Glomerular visceral epithelial cell (primary cell): Measurements from ENCODE around the gene PIGP.
A peak's percentile ranks its signal among the peaks of the same experiment; 100 is the strongest.
"Not testable (repeated sequence)": the region's sequence is repeated elsewhere in the genome, so short reads cannot be mapped to it uniquely, and the experiment has no call there.

Source experiments
- DNase-seq: peaks from one replicate; pipeline ENCODE4 v3.0.0-alpha.2; 2016; ENCODE audit errors: extremely low spot score

Gene PIGP

DNA sequence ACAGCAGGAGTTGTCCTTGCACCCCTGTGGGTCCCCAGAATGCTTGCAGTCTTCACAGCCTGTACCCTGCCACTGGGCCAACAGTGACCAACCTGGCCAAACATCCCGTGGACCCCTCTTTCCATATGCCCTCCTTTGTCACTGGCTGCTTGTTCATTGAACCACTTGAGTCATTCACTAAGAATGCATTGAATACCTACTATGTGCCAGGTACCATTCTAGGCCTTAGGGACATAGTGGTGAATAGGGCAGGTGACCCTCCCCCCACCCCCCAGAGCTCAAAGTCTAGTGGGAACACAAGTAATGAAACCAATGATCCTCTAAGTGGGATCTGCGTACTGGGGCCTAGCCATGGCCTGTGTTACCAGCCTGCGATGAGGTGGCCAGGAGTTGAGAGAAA is 28.2 kb downstream of the PIGP start:
- DNase-seq = no peak

DNA sequence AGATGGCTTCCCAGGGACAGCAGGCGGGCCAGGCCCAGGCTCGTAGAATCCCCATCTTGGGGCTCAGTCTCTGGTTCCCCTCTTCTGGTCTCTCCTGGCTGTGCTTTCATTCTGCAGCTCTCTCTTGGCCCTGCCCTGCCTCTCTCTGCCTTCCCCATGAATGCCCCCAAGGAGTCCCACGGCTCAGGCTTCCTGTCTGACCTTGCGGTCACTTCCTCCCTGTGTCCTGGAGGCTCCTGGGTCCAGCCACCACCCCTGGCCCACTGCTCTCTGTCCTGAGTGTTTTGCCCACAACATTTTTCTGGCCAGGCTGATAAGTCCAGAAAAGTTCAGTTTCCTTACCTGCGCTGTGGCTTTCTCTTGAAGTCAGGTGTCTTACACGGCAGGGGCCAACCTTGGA is 29.1 kb downstream of the PIGP start:
- no peak for DNase-seq

DNA sequence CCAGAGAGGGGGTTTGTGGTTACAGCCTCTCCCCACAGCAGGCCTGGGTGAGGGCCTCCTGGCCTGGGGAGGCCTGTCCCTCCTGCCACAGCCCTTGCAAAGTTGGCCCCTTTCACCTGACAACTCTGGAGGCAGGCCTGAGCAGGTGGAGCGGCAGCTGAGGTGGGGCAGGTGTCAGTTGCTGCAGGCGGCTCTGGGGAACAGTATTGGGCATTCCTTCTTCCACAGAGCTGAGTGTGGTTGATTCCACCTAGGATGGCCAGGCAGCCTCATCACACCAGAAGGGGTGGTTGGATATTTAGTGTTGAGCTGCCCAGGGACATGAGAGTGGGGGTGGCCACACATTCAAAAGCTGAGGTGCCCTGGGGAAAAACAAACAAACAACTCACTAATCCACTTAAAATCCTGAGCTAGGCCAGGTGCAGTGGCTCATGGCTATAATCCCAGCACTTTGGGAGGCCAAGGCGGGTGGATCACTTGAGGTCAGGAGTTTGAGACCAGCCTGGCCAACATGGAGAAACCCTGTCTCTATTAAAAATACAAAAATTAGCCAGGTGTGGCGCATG is 31.1 kb downstream of the PIGP start:
- no peak for DNase-seq

DNA sequence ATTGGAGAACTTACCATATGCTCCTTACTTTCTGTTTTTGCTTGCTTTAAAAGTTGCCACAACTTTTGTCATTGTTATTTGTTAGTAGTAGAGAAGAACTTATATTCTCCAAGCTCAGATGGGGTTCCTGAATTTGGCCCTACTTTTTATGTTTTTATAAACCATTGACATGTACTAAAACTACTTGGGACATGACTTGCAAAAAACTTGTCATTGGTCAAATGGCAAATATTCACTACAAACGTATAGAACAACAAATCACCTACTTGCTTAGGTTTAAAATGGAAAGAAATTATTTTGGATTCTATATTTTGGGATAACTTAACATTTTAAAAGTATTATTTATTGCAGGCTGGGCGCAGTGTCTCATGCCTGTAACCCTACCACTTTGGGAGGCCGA is 32.7 kb downstream of the PIGP start:
- no peak for DNase-seq

DNA sequence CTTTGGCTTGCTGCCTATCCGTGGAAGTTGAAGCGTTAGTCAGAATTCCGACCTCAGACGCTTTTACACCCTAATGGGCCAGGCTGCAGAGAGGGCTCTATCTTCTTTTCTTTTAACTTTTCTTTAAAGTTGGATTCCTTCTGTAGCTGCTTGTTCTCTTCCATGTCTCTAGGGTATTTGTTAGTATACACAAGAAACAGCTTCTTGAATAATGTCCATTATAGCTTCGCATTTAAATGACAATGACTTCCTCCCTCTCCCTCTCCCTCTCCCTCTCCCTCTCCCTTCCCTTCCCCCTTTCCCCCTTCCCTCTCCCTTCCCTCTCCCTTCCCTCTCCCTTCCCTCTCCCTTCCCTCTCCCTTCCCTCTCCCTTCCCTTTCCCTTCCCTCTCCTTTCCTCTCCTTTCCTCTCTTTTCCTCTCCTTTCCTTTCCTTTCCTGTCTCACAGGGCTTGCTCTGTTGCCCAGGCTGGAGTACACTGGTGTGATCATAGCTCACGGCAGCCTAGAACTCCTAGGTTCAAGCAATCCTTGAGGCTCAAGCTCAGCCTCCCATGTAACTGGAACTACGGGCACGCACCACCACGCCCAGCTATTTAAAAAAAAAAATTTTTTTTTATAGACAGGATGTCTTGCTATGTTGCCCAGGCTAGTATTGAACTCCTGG is 33.3 kb downstream of the PIGP start:
- DNase-seq = no peak

DNA sequence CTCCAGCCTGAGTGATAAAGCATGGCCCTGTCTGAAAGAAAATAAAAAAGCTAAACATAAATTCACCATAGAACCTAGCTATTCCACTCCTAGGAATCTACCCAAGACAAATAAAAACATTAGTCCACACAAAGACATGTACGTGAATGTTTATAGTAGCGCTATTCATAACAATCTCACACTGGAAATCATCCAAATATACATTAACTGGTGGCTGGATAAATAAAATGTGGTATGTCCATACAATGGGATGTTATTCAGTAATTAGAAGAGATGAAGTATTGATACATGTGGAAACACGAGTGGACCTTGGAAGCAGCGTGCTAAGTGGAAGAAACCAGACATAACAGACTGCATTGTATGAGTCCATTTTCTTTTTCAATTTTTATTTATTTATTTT is 36.7 kb downstream of the PIGP start:
- DNase-seq = no peak

DNA sequence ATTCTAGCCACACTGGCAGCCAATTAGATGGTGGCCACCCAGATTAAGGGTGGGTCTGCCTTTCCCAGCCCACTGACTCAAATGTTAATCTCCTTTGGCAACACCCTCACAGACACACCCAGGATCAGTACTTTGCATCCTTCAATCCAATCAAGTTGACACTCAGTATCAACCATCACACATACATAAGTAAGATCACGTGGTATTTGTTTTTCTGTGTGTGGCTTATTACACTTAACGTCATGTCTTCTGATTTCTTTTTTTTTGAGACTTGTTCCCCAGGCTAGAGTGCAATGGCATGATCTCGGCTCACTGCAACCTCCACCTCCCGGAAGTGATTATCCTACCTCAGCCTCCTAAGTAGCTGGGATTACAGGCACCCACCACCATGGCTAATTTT is 38.5 kb downstream of the PIGP start:
- not testable (repeated sequence) for DNase-seq

DNA sequence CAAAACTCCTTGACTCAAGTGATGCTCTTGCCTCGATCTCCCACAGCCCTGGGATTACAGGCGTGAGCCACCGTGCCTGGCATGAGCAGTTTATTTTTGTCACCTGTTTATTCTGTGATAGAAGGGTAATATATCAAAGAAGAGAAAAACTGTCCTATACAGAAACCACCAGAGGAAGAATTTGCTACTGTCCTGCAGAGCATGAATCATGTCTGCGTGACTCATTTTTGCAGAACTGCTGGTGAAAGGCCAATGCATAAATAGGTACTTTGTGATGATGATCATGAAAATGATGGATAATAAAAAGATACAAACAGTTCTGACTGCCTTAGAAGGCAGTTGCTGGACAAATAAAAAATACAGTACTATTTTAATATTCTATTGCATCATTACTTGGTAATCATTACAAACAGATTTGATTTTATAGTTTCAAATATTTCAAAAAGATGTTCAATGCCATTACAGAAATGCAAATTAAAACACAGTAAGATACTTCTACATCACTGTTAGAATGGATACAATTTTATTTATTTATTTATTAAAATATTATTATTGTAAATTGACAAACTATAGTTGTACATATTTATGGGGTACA is 39.9 kb downstream of the PIGP start:
- peak; percentile 48 for DNase-seq

DNA sequence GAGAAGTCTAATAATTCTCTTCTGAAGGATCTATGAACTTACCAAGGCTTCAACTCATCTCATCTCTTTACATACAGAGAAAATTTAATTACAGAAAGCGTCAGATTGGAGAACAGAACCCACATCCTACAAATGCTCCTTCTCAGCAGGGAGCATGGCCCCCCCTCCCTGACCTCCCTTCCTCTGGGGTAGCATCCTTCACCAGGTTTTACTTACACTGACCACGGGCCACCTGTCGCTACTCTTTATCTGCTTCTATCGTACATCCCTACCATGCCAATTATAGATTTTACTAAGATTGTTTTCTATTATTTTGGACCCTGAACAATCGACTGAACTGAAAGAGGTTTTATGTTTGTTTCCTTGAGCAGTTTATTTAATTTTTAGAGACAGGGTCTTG is 40.6 kb downstream of the PIGP start:
- no peak for DNase-seq

DNA sequence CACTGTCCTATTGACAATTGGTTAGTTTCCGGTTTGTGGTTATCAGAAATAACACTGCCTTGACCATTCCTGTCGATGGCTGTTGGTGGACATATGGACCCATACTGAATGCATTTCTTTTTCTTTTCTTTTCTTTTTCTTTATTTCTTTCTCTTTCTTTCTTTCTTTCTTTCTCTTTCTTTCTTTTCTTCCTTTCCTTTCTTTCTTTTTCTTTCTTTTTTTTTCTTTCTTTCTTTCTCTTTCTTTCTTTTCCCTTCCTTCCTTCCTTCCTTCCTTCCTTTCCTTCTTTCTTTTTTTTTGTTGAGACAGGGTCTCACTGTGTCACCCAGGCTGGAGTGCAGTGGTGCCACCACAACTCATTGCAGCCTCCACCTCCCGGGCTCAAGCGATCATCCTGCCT is 42.0 kb downstream of the PIGP start:
- DNase-seq = no peak

DNA sequence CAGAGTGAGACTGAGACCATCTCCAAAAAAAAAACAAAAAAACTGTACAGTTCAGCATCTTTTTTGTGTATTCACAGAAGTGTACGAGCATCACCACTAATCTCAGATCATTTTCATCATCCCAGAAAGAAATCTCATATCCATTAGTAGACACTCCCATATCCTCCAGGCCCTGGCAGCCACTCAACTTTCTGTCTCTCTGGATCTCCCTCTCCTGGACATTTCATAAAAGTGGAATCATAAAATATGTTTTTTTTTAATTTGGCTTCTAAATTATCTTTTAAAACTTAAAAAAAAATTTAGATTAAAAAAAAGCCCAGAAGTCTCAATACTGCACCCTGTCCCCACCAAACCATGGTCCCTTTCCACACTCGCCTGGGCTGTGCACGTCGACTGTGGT is 44.3 kb downstream of the PIGP start:
- no peak for DNase-seq

DNA sequence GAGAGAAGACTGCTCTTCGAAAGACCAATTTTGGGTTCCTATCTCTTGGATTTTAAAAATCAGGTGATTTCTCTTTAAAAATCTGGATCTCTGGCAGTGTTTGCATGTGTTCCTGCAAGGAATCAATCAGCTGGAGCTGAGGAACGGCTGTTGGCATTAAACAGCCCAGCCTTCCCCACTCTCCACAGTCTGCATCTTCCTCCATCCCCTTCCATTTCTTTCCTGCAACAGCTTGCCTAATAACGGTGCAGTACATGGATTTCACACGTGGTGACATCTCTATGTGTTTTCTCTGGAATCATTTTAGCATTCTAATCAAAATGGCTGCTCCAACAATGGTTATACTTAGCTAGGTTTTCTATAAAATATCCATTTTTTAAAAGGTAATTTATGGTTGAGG is 46.4 kb downstream of the PIGP start:
- no peak for DNase-seq

DNA sequence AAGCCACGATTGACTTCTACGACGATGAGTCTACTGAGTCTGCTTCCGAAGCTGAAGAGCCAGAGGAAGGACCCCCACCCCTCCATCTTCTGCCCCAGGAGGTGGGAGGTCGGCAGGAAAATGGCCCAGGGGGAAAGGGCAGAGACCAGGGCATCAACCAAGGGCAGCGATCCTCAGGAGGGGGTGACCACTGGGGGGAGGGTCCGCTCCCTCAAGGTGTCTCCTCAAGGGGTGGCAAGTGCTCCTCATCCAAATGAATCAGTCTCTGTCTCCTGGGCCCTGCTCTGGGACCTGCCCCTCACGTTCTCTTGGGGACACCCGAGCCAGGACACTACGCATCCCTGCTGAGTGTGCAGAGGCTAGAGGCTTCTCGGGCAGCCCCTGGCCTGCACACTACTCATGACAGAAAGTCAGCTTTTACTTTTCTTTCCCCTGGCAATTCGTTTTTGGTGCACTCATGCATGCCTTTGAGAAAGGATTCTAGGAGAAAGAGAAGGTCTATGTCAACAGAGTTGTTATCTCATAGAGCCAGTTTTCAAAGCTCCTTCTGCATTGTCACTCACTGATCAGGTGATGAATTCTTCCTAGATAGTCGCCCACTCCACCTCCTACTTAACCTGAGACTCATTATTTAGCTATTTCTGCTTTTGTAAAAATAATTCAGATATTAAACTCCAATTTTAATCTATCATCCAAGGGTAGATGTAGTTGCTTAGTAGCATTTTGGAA is 54.8 kb downstream of the PIGP start:
- DNase-seq = no peak
